Naive thymus-derived CD4-positive, alpha-beta T cell (primary cell): ENCODE data around the gene MAGI2. TPM values are rescaled to one million over a fixed set of nuclear protein-coding genes. Genes with fewer than 3 reads are reported as not detected.

Experiments used
- ATAC-seq: fragments of 150-1000 bp; cut with Tn5 transposase; 2 replicates; pipeline ENCODE4 v1.10.0; 2021; ENCODE audit warnings: mild to moderate bottlenecking, moderate library complexity
- CTCF ChIA-PET: fragments of 350-600 bp; sonication (Branson Sonifier 250); formaldehyde crosslinking; loops from one replicate; lab custom pipeline; 2021; ENCODE audit warnings: antibody characterized with exemption; lab: Charles Lee
- POLR2A ChIA-PET: fragments of 350-600 bp; sonication (Branson Sonifier 250); formaldehyde crosslinking; loops from one replicate; lab custom pipeline; 2021; ENCODE audit warnings: antibody characterized with exemption, inconsistent platforms; lab: Charles Lee
- DNase-seq, 9 donors: peaks; one replicate each; pipeline versions ENCODE4 v3.0.0 to v3.0.0-alpha.2; 2020 to 2022; ENCODE audit warnings: mixed read lengths in 1 of 9
- H3K27ac ChIP-seq: one replicate; pipeline ENCODE4 v1.7.0; 2013; ENCODE audit warnings: mild to moderate bottlenecking, low read depth, low read length, moderate library complexity
- H3K27me3 ChIP-seq, 2 donors: one replicate each; pipeline ENCODE4 v1.7.0; 2013; ENCODE audit warnings: low read length in 2 of 2, mild to moderate bottlenecking in 2 of 2, moderate library complexity in 2 of 2; ENCODE audit not compliant: control insufficient read depth in 2 of 2, insufficient read depth in 2 of 2
- H3K36me3 ChIP-seq, 3 experiments: 1 replicate in 2 of 3; 2 replicates in 1 of 3; pipeline ENCODE4 v1.7.0; 2013; ENCODE audit warnings: low read length in 3 of 3, mild to moderate bottlenecking in 3 of 3, moderate library complexity in 1 of 3; ENCODE audit not compliant: insufficient read depth in 3 of 3, control insufficient read depth in 2 of 3
- H3K4me1 ChIP-seq, 2 donors: one replicate each; pipeline ENCODE4 v1.7.0; 2013; ENCODE audit warnings: low read length in 2 of 2, mild to moderate bottlenecking in 2 of 2, moderate library complexity in 1 of 2; ENCODE audit not compliant: control insufficient read depth in 2 of 2, insufficient read depth in 2 of 2
- H3K4me3 ChIP-seq: 2 replicates; pipeline ENCODE4 v1.7.0; 2013; ENCODE audit warnings: mild to moderate bottlenecking, low read length
- H3K9me3 ChIP-seq, 3 experiments: 1 replicate in 2 of 3; 2 replicates in 1 of 3; pipeline ENCODE4 v1.7.0; 2013; ENCODE audit warnings: low read length in 3 of 3; ENCODE audit not compliant: control insufficient read depth in 2 of 3
- H3K27ac Mint-ChIP-seq, 9 donors: one replicate each; pipeline ENCODE4 v1.8.0; 2020 to 2022; ENCODE audit warnings: mixed read lengths in 9 of 9, mild to moderate bottlenecking in 8 of 9, moderate library complexity in 5 of 9, inconsistent platforms in 2 of 9
- H3K27me3 Mint-ChIP-seq, 5 donors: one replicate each; pipeline ENCODE4 v1.8.0; 2021 to 2022; ENCODE audit warnings: mixed read lengths in 5 of 5, mild to moderate bottlenecking in 1 of 5
- H3K36me3 Mint-ChIP-seq, 5 donors: one replicate each; pipeline ENCODE4 v1.8.0; 2020 to 2022; ENCODE audit warnings: mixed read lengths in 5 of 5, mild to moderate bottlenecking in 3 of 5, inconsistent platforms in 1 of 5
- H3K4me1 Mint-ChIP-seq, 7 donors: one replicate each; pipeline ENCODE4 v1.8.0; 2020 to 2022; ENCODE audit warnings: mixed read lengths in 7 of 7, mild to moderate bottlenecking in 3 of 7, inconsistent platforms in 1 of 7
- H3K4me3 Mint-ChIP-seq, 10 donors: one replicate each; pipeline ENCODE4 v1.8.0; 2020 to 2022; ENCODE audit warnings: mild to moderate bottlenecking in 10 of 10, mixed read lengths in 10 of 10, moderate library complexity in 6 of 10, inconsistent platforms in 2 of 10
- H3K9me3 Mint-ChIP-seq, 11 donors: one replicate each; pipeline ENCODE4 v1.8.0; 2020 to 2022; ENCODE audit warnings: mixed read lengths in 11 of 11, mild to moderate bottlenecking in 4 of 11, inconsistent platforms in 1 of 11, moderate library complexity in 1 of 11
- intact Hi-C, 2 donors: fragments of 100-400 bp; cut with micrococcal nuclease; formaldehyde crosslinking; loops; one replicate each; pipeline ENCODE4 v1.15.1; 2023
- polyA plus RNA-seq, 2 donors: library from polyadenylated mRNA; unstranded; fragments of 300-500 nt; fragmentation: Illumina TruSeq; gene quantifications; one replicate each; pipeline ENCODE4 v1.2.3, GENCODE V29; 2021
- total RNA-seq, 6 experiments: library from RNA in 5 of 6; stranded (reverse) in 5 of 6; gene quantifications; 1 replicate in 5 of 6; 2 replicates in 1 of 6; pipeline ENCODE4 v1.2.3 and lab custom pipeline; 2021 to 2026

The MAGI2 gene
- total and polyA plus RNA-seq, 7 experiments from 2014 or later, result 0.05 to 0.67 (median 0.15) TPM; not detected in 3

DNA sequence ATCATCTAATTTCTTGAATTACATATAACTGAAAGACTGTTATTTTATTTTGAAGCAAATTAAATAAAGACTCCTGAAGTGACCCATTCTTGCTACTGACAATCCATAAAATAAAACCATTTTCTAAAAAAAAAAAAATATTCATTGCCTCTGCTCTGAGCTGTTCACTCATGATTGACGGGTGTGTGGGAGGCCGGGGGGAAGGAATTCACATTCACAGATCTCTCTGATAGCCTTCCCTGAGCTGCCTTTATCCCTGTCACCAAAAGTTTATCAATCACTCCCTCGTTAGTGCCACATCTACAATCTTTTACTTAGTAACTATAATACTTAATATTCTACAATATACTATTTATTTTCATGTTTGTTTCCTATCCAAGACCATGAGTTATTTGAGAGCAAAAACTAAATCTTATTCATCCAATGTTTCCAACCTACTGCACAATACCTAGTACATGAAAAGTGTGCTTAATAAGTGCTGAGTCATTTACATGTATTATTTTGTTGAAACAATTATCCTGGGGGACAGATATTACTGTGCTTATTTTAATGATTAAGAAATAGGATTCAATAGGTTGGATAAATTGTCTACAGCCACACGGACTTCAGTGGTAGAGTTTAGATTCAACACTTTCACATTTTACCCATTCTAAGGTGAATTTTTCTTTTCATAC lies 1036.2 kb downstream of the MAGI2 start:
- Histone ChIP-seq H3K9me3 (no peaks in the 10 kb centered on the region), H3K27me3 (no peaks in the 10 kb centered on the region), H3K4me1 (no peaks in the 10 kb centered on the region), H3K27ac (no peak overlapping the region), H3K4me3 (no peak overlapping the region), H3K36me3 (no peaks in the 10 kb centered on the region)
- Mint-ChIP-seq H3K36me3 (no peaks in the 10 kb centered on the region), H3K4me1 (no peaks in the 10 kb centered on the region), H3K27ac (no peak overlapping the region), H3K4me3 (no peak overlapping the region), H3K27me3 (peaks cover 0 to 5% (median under 1%) of the 10 kb centered on the region in 5 donors), H3K9me3 (peaks cover 0 to 13% (median 3%) of the 10 kb centered on the region in 11 donors)
- no peak for DNase-seq
- intact Hi-C loops, result no loop called here
- POLR2A ChIA-PET, result interaction anchor here (0.6 kb wide), 1 partner anchor 13 kb away, joined by 4 read pairs; no protein-coding TSS in a partner anchor
- ATAC-seq, result no peak
- CTCF ChIA-PET, result no interaction called here

DNA sequence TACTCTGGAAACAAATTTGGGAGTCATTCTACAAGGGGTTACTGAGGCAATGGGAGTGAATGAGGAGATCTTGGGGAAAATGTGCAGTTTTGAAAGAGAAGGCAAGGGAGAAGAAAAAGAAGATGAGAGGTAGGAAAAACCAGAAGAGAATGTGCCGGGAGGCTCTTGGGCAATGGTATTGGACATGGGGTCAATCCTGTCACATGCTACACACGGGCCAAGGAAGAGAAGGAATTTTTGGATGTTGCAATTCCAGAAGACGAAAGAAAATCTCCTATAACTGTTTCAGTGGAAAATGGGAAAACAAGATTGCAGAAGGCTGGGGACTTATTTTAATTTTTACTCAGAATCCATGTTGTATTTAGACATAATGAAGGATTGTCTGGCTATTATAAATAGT lies 1039.9 kb downstream of the MAGI2 start:
- no peak for ATAC-seq
- Histone ChIP-seq H3K36me3 (no peaks in the 10 kb centered on the region), H3K27ac (no peak overlapping the region), H3K4me1 (no peaks in the 10 kb centered on the region), H3K27me3 (no peaks in the 10 kb centered on the region), H3K9me3 (no peaks in the 10 kb centered on the region), H3K4me3 (no peak overlapping the region)
- Mint-ChIP-seq H3K36me3 (no peaks in the 10 kb centered on the region), H3K27ac (no peak overlapping the region), H3K9me3 (peaks cover 0 to 11% (median 2%) of the 10 kb centered on the region in 11 donors), H3K4me3 (no peak overlapping the region), H3K27me3 (peaks cover 0 to 5% (median 5%) of the 10 kb centered on the region in 5 donors), H3K4me1 (no peaks in the 10 kb centered on the region)
- intact Hi-C loops, result no loop called here
- ChIA-PET CTCF (no interaction called here), POLR2A (no interaction called here)
- no peak for DNase-seq

DNA sequence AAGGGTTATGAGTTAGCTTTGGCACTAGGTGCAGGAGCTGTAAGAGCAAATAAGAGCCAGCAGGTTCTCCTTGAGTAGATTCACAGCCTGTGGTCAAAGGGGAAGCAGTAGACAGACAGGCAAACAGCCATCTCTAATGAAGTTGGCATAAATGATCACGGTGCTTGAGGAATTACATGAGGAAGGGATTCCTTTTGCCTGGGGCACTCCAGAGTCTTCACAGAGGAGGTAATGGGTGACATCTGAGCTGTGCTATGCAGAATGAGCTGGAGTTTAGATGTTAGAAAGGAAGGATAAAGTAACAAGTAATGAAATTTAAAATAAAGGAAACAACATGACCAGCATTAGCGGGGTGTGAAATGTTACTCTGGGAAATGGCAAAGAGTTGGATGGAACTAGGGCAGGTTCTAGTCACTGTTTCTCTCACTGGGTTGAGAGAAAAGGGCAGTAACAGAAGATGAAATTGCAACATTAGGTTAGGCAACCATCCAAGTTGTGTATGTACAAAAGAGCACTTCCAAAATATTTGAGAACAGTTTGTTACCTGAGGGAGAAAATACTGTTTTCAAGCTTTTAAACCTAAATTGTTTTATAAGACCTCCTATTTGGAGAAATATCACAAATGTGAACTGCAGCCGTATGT lies 1041.1 kb downstream of the MAGI2 start:
- no peak overlapping the region for H3K27ac Mint-ChIP-seq
- Histone ChIP-seq H3K27ac (no peak overlapping the region), H3K9me3 (no peaks in the 10 kb centered on the region), H3K36me3 (no peaks in the 10 kb centered on the region), H3K27me3 (no peaks in the 10 kb centered on the region), H3K4me1 (no peaks in the 10 kb centered on the region), H3K4me3 (no peak overlapping the region)
- intact Hi-C loops, result no loop called here
- DNase-seq (no peak), ATAC-seq (no peak)
- no peaks in the 10 kb centered on the region for H3K4me1 Mint-ChIP-seq
- no peaks in the 10 kb centered on the region for H3K36me3 Mint-ChIP-seq
- peaks cover 0 to 10% (median 2%) of the 10 kb centered on the region in 11 donors for H3K9me3 Mint-ChIP-seq
- ChIA-PET CTCF (no interaction called here), POLR2A (no interaction called here)
- H3K27me3 Mint-ChIP-seq, result peaks cover 0 to 5% (median 5%) of the 10 kb centered on the region in 5 donors
- H3K4me3 Mint-ChIP-seq, result no peak overlapping the region

- no peaks in the 10 kb centered on the region for H3K9me3 ChIP-seq
- Mint-ChIP-seq H3K4me3 (no peak overlapping the region), H3K27ac (no peak overlapping the region), H3K36me3 (no peaks in the 10 kb centered on the region), H3K27me3 (peaks cover 0 to 6% (median 2%) of the 10 kb centered on the region in 5 donors), H3K4me1 (no peaks in the 10 kb centered on the region), H3K9me3 (peaks cover 0 to 6% (median under 1%) of the 10 kb centered on the region in 11 donors)
- H3K27me3 ChIP-seq, result no peaks in the 10 kb centered on the region
- no peak overlapping the region for H3K4me3 ChIP-seq
- CTCF ChIA-PET, result no interaction called here
- POLR2A ChIA-PET, result no interaction called here
- no peak for DNase-seq
- H3K27ac ChIP-seq, result no peak overlapping the region
- H3K36me3 ChIP-seq, result no peaks in the 10 kb centered on the region
- ATAC-seq, result no peak
- no peaks in the 10 kb centered on the region for H3K4me1 ChIP-seq
- intact Hi-C loops, result no loop called here
Observed at GRCh38 chr7:78407031-78407430, 1046.4 kb downstream of the MAGI2 start.

- Mint-ChIP-seq H3K9me3 (peaks cover 0 to 6% (median 1%) of the 10 kb centered on the region in 11 donors), H3K4me1 (no peaks in the 10 kb centered on the region), H3K27ac (no peak overlapping the region), H3K36me3 (no peaks in the 10 kb centered on the region), H3K4me3 (no peak overlapping the region), H3K27me3 (peaks cover 0 to 6% (median 0%) of the 10 kb centered on the region in 5 donors)
- ATAC-seq, result no peak
- intact Hi-C loops, result no loop called here
- H3K27me3 ChIP-seq, result no peaks in the 10 kb centered on the region
- no peak overlapping the region for H3K27ac ChIP-seq
- ChIA-PET POLR2A (no interaction called here), CTCF (no interaction called here)
- H3K4me1 ChIP-seq, result no peaks in the 10 kb centered on the region
- DNase-seq, result no peak
- H3K36me3 ChIP-seq, result no peaks in the 10 kb centered on the region
- no peaks in the 10 kb centered on the region for H3K9me3 ChIP-seq
- H3K4me3 ChIP-seq, result no peak overlapping the region
Observed at GRCh38 chr7:78406531-78406930, 1046.9 kb downstream of the MAGI2 start.

DNA sequence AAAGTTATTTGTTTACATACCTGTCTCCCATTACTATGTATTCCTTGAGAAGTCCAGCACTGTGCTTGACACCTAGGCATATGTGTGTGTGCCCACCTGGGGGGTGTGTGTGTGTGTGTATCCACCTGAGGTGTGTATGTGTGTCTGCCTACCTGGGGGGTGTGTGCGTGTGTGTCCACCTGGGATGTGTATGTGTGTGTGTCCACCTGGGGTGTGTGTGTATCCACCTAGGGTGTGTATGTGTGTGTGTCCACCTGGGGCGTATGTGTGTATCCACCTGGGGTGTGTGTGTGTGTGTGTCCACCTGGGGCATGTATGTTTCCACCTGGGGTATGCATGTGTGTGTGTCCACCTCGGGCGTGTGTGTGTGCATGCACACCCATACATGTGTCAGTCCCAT lies 1051.4 kb downstream of the MAGI2 start:
- Mint-ChIP-seq H3K4me1 (no peaks in the 10 kb centered on the region), H3K36me3 (no peaks in the 10 kb centered on the region), H3K27ac (no peak overlapping the region), H3K9me3 (peaks cover 0 to 6% (median 1%) of the 10 kb centered on the region in 11 donors), H3K27me3 (peaks cover 0 to 6% (median 0%) of the 10 kb centered on the region in 5 donors), H3K4me3 (no peak overlapping the region)
- Histone ChIP-seq H3K27ac (no peak overlapping the region), H3K4me1 (no peaks in the 10 kb centered on the region), H3K4me3 (no peak overlapping the region), H3K36me3 (no peaks in the 10 kb centered on the region), H3K9me3 (no peaks in the 10 kb centered on the region), H3K27me3 (no peaks in the 10 kb centered on the region)
- DNase-seq (no peak), ATAC-seq (peak; percentile 34)
- intact Hi-C loops, result no loop called here
- POLR2A ChIA-PET, result no interaction called here
- CTCF ChIA-PET, result no interaction called here

- no peak overlapping the region for H3K27ac ChIP-seq
- no peak for ATAC-seq
- ChIA-PET CTCF (no interaction called here), POLR2A (no interaction called here)
- Mint-ChIP-seq H3K4me3 (no peak overlapping the region), H3K9me3 (peaks cover 0 to 3% (median 0%) of the 10 kb centered on the region in 11 donors), H3K4me1 (no peaks in the 10 kb centered on the region), H3K27me3 (peaks cover 0 to 2% (median 0%) of the 10 kb centered on the region in 5 donors), H3K36me3 (no peaks in the 10 kb centered on the region), H3K27ac (no peak overlapping the region)
- H3K36me3 ChIP-seq, result no peaks in the 10 kb centered on the region
- H3K4me3 ChIP-seq, result no peak overlapping the region
- H3K27me3 ChIP-seq, result no peaks in the 10 kb centered on the region
- H3K9me3 ChIP-seq, result no peaks in the 10 kb centered on the region
- no peak for DNase-seq
- intact Hi-C loops, result no loop called here
- no peaks in the 10 kb centered on the region for H3K4me1 ChIP-seq
Observed at GRCh38 chr7:78400038-78400437, 1053.4 kb downstream of the MAGI2 start.
